Measurements from ENCODE around the gene RAB7A.
"Not testable (repeated sequence)": the region's sequence is repeated elsewhere in the genome, so short reads cannot be mapped to it uniquely, and the experiment has no call there.

The RAB7A gene

DNA sequence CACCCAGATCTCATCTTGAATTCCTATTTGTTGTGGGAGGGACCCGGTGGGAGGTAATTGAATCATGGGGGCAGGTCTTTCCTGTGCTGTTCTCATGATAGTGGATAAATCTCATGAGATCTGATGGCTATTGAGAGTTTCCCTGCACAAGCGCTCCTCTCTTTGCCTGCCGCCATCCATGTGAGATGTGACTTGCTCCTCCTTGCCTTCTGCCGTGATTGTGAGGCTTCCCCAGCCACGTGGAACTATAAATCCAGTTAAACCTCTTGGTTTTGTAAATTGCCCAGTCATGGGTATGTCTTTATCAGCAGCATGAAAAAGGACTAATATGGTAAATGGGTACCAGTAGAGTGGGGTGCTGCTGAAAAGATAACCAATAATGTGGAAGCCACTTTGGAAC is 23.6 kb downstream of the RAB7A start:
- H3K27me3 Mint-ChIP-seq; H3K9me3 Mint-ChIP-seq; H3K4me3 Mint-ChIP-seq; intact Hi-C loops (cut with micrococcal nuclease): not testable (repeated sequence)
- peaks cover 78% of the 10 kb centered on the region for H3K36me3 Mint-ChIP-seq (ENCODE audit: low read depth)
- H3K27ac Mint-ChIP-seq = peak overlapping the region; percentile 16
- H3K4me1 Mint-ChIP-seq (ENCODE audit: low read depth) = peaks cover 84% of the 10 kb centered on the region

GRCh38 chr3:128753715-128754114 is 27.7 kb downstream of the RAB7A start:
- no peaks in the 10 kb centered on the region for H3K9me3 Mint-ChIP-seq
- H3K4me3 Mint-ChIP-seq = no peak overlapping the region
- H3K27ac Mint-ChIP-seq = peak overlapping the region; percentile 19
- no peaks in the 10 kb centered on the region for H3K27me3 Mint-ChIP-seq
- H3K36me3 Mint-ChIP-seq (ENCODE audit: low read depth) = peaks cover 63% of the 10 kb centered on the region
- H3K4me1 Mint-ChIP-seq (ENCODE audit: low read depth) = peaks cover 81% of the 10 kb centered on the region
- intact Hi-C loops (cut with micrococcal nuclease) = no loop called here

DNA sequence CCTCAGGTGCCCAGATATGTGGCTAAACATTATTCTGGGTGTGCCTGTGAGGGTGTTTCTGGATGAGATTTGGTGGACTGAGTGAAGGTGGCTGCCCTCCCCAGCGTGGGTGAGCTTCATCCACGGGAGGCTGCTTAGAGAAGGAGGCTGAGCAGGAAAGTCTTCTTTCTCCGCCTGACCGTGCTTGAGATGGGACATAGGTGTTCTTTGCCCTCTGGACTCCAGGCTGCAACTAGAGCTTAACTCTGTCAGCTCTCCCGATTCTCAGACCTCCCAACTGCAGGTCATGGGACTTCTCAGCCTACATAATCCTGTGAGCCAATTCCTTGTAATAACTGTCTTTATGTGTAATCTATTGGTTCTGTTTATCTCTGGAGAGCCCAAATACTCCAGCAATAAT is 34.1 kb downstream of the RAB7A start:
- intact Hi-C loops (cut with micrococcal nuclease) = no loop called here
- no peaks in the 10 kb centered on the region for H3K9me3 Mint-ChIP-seq
- no peak overlapping the region for H3K4me3 Mint-ChIP-seq
- H3K27ac Mint-ChIP-seq = peak overlapping the region; percentile 68
- H3K36me3 Mint-ChIP-seq (ENCODE audit: low read depth) = peaks cover 42% of the 10 kb centered on the region
- no peaks in the 10 kb centered on the region for H3K27me3 Mint-ChIP-seq
- peaks cover 64% of the 10 kb centered on the region for H3K4me1 Mint-ChIP-seq (ENCODE audit: low read depth)

DNA sequence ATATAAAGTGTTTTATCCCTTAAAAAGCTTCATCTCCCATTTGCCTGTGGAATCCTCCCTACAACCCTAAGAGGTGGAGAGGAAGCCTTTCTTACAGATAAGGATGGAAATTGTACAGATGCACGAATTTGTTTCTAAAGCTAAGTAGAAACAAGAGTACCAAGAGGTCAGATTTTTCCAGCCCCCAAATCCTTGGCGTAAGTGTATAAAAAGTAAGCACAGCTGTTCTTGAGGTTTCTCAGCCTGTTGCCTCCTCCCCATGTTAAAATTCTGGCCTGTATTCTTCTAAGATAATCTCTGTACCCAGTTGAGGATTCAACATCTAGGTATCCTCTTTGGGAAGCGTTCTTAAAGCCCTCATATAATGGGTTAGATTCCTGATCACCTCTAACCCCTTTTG is 34.9 kb downstream of the RAB7A start:
- Mint-ChIP-seq H3K9me3 (no peaks in the 10 kb centered on the region), H3K4me3 (no peak overlapping the region), H3K4me1 (ENCODE audit: low read depth) (peaks cover 67% of the 10 kb centered on the region), H3K36me3 (ENCODE audit: low read depth) (peaks cover 46% of the 10 kb centered on the region), H3K27ac (no peak overlapping the region), H3K27me3 (no peaks in the 10 kb centered on the region)
- intact Hi-C loops (cut with micrococcal nuclease) = no loop called here

DNA sequence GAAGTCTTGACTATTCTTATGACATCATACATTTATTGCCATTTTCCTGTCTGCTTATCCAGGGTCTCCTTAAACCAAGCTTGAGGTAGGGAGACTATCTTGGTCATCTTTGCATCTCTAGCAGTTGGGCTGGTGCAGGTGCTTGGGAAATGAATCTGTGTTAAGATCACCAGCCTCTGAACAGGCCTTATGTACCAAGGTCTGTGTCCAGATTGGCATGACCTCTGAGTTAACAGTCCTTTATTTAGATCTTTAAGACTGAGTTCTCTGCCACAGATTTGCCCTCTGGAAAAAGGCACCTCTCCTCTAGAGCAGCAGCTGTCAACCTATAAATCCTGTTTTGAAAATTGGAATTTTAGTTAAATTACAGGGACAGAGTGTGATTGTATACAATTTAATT is 35.4 kb downstream of the RAB7A start:
- peaks cover 67% of the 10 kb centered on the region for H3K4me1 Mint-ChIP-seq (ENCODE audit: low read depth)
- H3K27me3 Mint-ChIP-seq = no peaks in the 10 kb centered on the region
- peaks cover 51% of the 10 kb centered on the region for H3K36me3 Mint-ChIP-seq (ENCODE audit: low read depth)
- H3K4me3 Mint-ChIP-seq = no peak overlapping the region
- H3K9me3 Mint-ChIP-seq = no peaks in the 10 kb centered on the region
- H3K27ac Mint-ChIP-seq = no peak overlapping the region
- intact Hi-C loops (cut with micrococcal nuclease) = no loop called here

DNA sequence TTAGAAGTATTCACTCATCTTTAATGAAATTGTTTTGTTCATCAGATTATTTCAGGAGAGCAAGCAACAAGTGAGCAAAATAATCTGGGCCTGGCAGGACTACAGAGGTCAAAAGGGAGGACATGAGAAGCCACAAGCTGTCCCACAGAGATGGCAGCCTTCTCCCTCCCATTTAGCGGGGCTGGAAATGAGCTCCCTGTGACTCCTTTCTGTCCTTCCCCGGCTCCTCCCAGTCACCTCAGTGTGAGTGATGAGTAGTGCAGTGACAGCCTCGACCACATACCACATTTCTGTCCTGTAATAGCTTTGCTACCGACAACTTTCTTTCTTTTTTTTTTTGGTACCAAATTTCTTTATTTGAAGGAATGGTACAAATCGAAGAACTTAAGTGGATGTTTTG is 38.0 kb downstream of the RAB7A start:
- H3K9me3 Mint-ChIP-seq = no peaks in the 10 kb centered on the region
- H3K27me3 Mint-ChIP-seq = no peaks in the 10 kb centered on the region
- H3K36me3 Mint-ChIP-seq (ENCODE audit: low read depth) = peaks cover 65% of the 10 kb centered on the region
- intact Hi-C loops (cut with micrococcal nuclease) = no loop called here
- no peak overlapping the region for H3K27ac Mint-ChIP-seq
- no peak overlapping the region for H3K4me3 Mint-ChIP-seq
- H3K4me1 Mint-ChIP-seq (ENCODE audit: low read depth) = peaks cover 79% of the 10 kb centered on the region

DNA sequence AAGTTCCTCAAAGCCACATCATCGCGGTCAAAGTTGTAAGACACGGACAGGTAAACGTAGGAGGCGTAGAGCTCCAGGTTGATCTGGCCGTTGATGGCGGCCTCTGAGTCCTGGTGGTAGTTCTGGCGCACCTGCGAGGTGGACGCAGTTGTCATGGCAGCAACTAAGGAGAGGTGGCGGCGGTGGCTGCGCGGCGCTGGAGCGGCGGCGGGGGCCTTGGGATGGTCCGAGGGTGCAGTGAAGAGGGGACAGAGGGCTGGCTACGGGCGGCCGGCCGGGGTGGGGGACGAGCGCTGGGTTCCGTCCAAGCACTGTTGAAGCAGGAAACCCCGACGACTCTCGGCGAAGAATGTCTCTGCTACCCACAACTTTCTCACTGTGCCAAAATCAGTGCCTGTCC is 38.9 kb downstream of the RAB7A start:
- Mint-ChIP-seq H3K27me3 (no peaks in the 10 kb centered on the region), H3K27ac (peak overlapping the region; percentile 16), H3K4me1 (ENCODE audit: low read depth) (peaks cover 79% of the 10 kb centered on the region), H3K36me3 (ENCODE audit: low read depth) (peaks cover 65% of the 10 kb centered on the region), H3K9me3 (no peaks in the 10 kb centered on the region), H3K4me3 (no peak overlapping the region)
- intact Hi-C loops (cut with micrococcal nuclease) = no loop called here

DNA sequence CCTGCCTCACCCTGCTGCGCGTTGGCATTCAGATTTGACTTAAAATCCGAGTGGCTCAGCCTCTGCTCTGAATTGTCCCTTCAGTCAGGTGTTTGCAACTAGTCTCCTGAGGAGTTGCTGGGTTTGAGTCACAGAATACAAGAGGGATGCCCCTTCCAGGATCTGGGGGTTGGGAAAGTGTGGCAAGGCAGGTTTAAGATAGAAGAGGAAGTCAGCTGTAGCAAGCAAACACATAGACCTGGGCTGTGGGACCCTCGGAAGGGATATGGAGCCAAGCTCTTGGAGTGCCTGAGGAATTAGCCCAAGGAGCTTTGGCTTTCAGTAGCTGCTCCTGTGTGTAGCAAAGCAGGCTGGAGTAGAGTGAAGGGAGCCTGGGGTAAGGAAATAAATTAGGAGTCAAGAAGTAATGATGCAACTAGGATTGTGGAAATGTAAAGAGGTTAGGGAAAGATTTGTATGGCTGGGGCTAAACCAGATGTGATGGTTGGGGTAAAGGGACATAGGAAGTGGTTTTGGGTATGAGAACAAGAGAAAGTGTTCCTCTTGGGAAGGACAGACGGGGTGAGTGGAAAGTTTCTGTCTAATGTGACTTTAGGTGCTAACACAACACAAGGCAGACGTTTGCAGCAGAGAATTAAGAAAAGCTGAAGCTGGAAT is 41.2 kb downstream of the RAB7A start:
- Mint-ChIP-seq H3K27ac (peak overlapping the region; percentile 13), H3K27me3 (no peaks in the 10 kb centered on the region), H3K36me3 (ENCODE audit: low read depth) (peaks cover 59% of the 10 kb centered on the region), H3K9me3 (no peaks in the 10 kb centered on the region), H3K4me1 (ENCODE audit: low read depth) (peaks cover 85% of the 10 kb centered on the region), H3K4me3 (no peak overlapping the region)
- intact Hi-C loops (cut with micrococcal nuclease) = no loop called here

GRCh38 chr3:128768471-128768870 is 42.5 kb downstream of the RAB7A start:
- Mint-ChIP-seq H3K27me3 (no peaks in the 10 kb centered on the region), H3K4me1 (ENCODE audit: low read depth) (peaks cover 85% of the 10 kb centered on the region), H3K36me3 (ENCODE audit: low read depth) (peaks cover 66% of the 10 kb centered on the region), H3K4me3 (no peak overlapping the region), H3K9me3 (no peaks in the 10 kb centered on the region), H3K27ac (no peak overlapping the region)
- intact Hi-C loops (cut with micrococcal nuclease) = no loop called here

DNA sequence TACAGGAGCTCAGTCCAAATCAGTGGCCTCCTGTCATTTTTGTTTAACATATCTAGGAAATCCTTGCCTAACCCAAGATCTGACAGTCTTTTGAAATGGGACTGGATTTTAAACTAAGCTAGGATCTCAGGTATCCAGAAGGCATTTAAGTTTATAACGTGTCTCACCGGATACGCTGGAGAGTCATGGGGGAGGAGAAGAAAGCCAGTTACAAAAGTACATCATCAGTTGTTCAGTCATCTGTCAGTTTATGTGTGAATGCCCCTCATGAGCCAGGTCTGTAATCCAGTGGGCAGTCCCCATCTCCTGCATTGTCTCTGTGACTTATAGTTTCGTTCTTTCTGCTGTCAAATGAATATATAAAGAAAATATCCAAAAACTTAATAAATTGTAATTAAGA is 44.4 kb downstream of the RAB7A start:
- Mint-ChIP-seq H3K4me3 (no peak overlapping the region), H3K27me3 (no peaks in the 10 kb centered on the region), H3K9me3 (no peaks in the 10 kb centered on the region), H3K27ac (no peak overlapping the region), H3K4me1 (ENCODE audit: low read depth) (peaks cover 82% of the 10 kb centered on the region), H3K36me3 (ENCODE audit: low read depth) (peaks cover 61% of the 10 kb centered on the region)
- intact Hi-C loops (cut with micrococcal nuclease) = no loop called here

DNA sequence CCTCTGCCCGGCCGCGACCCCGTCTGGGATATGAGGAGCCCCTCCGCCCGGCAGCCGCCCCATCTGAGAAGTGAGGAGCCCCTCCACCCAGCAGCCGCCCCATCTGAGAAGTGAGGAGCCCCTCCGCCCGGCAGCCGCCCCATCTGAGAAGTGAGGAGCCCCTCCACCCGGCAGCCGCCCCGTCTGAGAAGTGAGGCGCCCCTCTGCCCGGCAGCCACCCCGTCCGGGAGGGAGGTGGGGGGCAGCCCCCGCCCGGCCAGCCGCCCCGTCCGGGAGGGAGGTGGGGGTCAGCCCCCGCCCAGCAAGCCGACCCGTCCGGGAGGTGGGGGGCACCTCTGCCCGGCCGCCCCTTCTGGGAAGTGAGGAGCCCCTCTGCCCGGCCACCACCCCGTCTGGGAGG is 47.2 kb downstream of the RAB7A start:
- peaks cover 77% of the 10 kb centered on the region for H3K4me1 Mint-ChIP-seq (ENCODE audit: low read depth)
- H3K27ac Mint-ChIP-seq; intact Hi-C loops (cut with micrococcal nuclease); H3K9me3 Mint-ChIP-seq; H3K27me3 Mint-ChIP-seq; H3K4me3 Mint-ChIP-seq: not testable (repeated sequence)
- H3K36me3 Mint-ChIP-seq (ENCODE audit: low read depth) = peaks cover 59% of the 10 kb centered on the region

GRCh38 chr3:128773592-128773991 is 47.6 kb downstream of the RAB7A start:
- H3K4me3 Mint-ChIP-seq; H3K27ac Mint-ChIP-seq; intact Hi-C loops (cut with micrococcal nuclease); H3K9me3 Mint-ChIP-seq; H3K27me3 Mint-ChIP-seq: not testable (repeated sequence)
- Mint-ChIP-seq H3K4me1 (ENCODE audit: low read depth) (peaks cover 77% of the 10 kb centered on the region), H3K36me3 (ENCODE audit: low read depth) (peaks cover 59% of the 10 kb centered on the region)

- H3K27ac Mint-ChIP-seq = peak overlapping the region; percentile 58
- intact Hi-C loops (cut with micrococcal nuclease) = no loop called here
- no peaks in the 10 kb centered on the region for H3K9me3 Mint-ChIP-seq
- no peaks in the 10 kb centered on the region for H3K27me3 Mint-ChIP-seq
- no peak overlapping the region for H3K4me3 Mint-ChIP-seq
- H3K36me3 Mint-ChIP-seq (ENCODE audit: low read depth) = peaks cover 63% of the 10 kb centered on the region
- H3K4me1 Mint-ChIP-seq (ENCODE audit: low read depth) = peaks cover 77% of the 10 kb centered on the region
Observed at GRCh38 chr3:128775241-128775640, 49.3 kb downstream of the RAB7A start.

GRCh38 chr3:128775906-128776542 is 50.0 kb downstream of the RAB7A start:
- H3K27me3 Mint-ChIP-seq = no peaks in the 10 kb centered on the region
- H3K4me3 Mint-ChIP-seq = no peak overlapping the region
- H3K9me3 Mint-ChIP-seq = no peaks in the 10 kb centered on the region
- H3K27ac Mint-ChIP-seq = no peak overlapping the region
- H3K36me3 Mint-ChIP-seq (ENCODE audit: low read depth) = peaks cover 66% of the 10 kb centered on the region
- peaks cover 82% of the 10 kb centered on the region for H3K4me1 Mint-ChIP-seq (ENCODE audit: low read depth)
- intact Hi-C loops (cut with micrococcal nuclease) = no loop called here
